GM12878 (cell line): ENCODE results near the gene C20orf144. TPM values are rescaled to one million over a fixed set of nuclear protein-coding genes. Genes with fewer than 3 reads are reported as not detected.

Experiments
- ATAC-seq: fragments of 200-7000 bp; cut with Tn5 transposase; 3 replicates; pipeline ENCODE4 v1.9.1; 2020; ENCODE audit warnings: mild to moderate bottlenecking, moderate library complexity
- BruUV-seq: library from RNA; stranded (reverse); fragments of 400-500 nt; replicated peaks from 2 replicates; lab custom pipeline; 2021; lab: Mats Ljungman, UMichigan
- CTCF ChIA-PET: fragments of 300-600 bp; sonication (Branson Sonifier 250); formaldehyde crosslinking; extraction: SDS; loops from one replicate; lab custom pipeline; 2021; ENCODE audit warnings: inconsistent platforms; lab: Yijun Ruan, JAX
- POLR2A ChIA-PET: fragments of 350-600 bp; formaldehyde crosslinking; extraction: SDS; loops from one replicate; lab custom pipeline; 2021; ENCODE audit warnings: inconsistent platforms; lab: Charles Lee
- RAD21 ChIA-PET: fragments of 300-600 bp; sonication (Branson Sonifier 250); formaldehyde crosslinking; loops from one replicate; lab custom pipeline; 2023; ENCODE audit warnings: antibody characterized with exemption; ENCODE audit not compliant: unreplicated experiment; lab: Charles Lee
- SMC1A ChIA-PET: fragments of 300-600 bp; sonication (Branson Sonifier 250); formaldehyde crosslinking; loops from one replicate; lab custom pipeline; 2023; ENCODE audit not compliant: unreplicated experiment, uncharacterized antibody; lab: Charles Lee
- DNase-seq: peaks from one replicate; pipeline ENCODE4 v3.0.0-alpha.2; 2011; ENCODE audit warnings: low read depth, low spot score
- FAIRE-seq: peaks from 3 replicates; lab custom pipeline; 2011; peaks lifted over from hg19 to GRCh38; lab: Jason Lieb, UNC
- H2AFZ ChIP-seq: 2 replicates; pipeline ENCODE4 v1.6.0; 2011; ENCODE audit warnings: low read depth, low read length, control low read depth; ENCODE audit not compliant: control insufficient read depth
- H3K27ac ChIP-seq: 2 replicates; pipeline ENCODE4 v1.5.1; 2011; ENCODE audit warnings: control low read depth; ENCODE audit not compliant: control insufficient read depth, insufficient read depth
- H3K27me3 ChIP-seq, 2 experiments: replicated peaks in 1 of 2; 2 replicates each; pipeline versions ENCODE4 v1.6.0 to v1.6.1; 2011; ENCODE audit warnings: low read length in 1 of 2; ENCODE audit not compliant: control insufficient read depth in 2 of 2, insufficient read depth in 2 of 2
- H3K36me3 ChIP-seq, 2 experiments: 2 replicates each; pipeline ENCODE4 v1.5.1; 2011; ENCODE audit warnings: low read length in 1 of 2; ENCODE audit not compliant: control insufficient read depth in 2 of 2, insufficient read depth in 2 of 2
- H3K4me1 ChIP-seq: 2 replicates; pipeline ENCODE4 v1.6.1; 2011; ENCODE audit warnings: mild to moderate bottlenecking, low read length, moderate library complexity, mixed read lengths; ENCODE audit not compliant: control insufficient read depth, insufficient read depth
- H3K4me2 ChIP-seq: 2 replicates; pipeline ENCODE4 v1.6.0; 2011; ENCODE audit warnings: control low read depth; ENCODE audit not compliant: control insufficient read depth, insufficient read depth
- H3K4me3 ChIP-seq: fragments of 200-600 bp; sonication (generic); 2 replicates; pipeline ENCODE4 v1.5.1; 2016
- H3K79me2 ChIP-seq: 2 replicates; pipeline ENCODE4 v1.6.0; 2011; ENCODE audit warnings: low read length; ENCODE audit not compliant: control insufficient read depth, insufficient read depth
- H3K9ac ChIP-seq: 2 replicates; pipeline ENCODE4 v1.8.0; 2011; ENCODE audit warnings: low read length, control low read depth, mixed read lengths; ENCODE audit not compliant: control insufficient read depth, insufficient read depth
- H3K9me3 ChIP-seq: replicated peaks from 3 replicates; pipeline ENCODE4 v1.5.1; 2011; ENCODE audit warnings: mild to moderate bottlenecking, low read length; ENCODE audit not compliant: control insufficient read depth, insufficient read depth
- H4K20me1 ChIP-seq: 2 replicates; pipeline ENCODE4 v1.6.0; 2011; ENCODE audit not compliant: control insufficient read depth, insufficient read depth
- CBFB ChIP-seq: IDR thresholded peaks from 2 replicates; pipeline ENCODE4 v1.6.1; 2016; ENCODE audit warnings: antibody characterized with exemption, low read depth
- IRF4 ChIP-seq: IDR thresholded peaks from 2 replicates; pipeline ENCODE4 v1.6.1; 2011; ENCODE audit warnings: low read depth, low read length
- JUNB ChIP-seq: IDR thresholded peaks from 2 replicates; pipeline ENCODE4 v1.6.1; 2016; ENCODE audit warnings: antibody characterized with exemption, mild to moderate bottlenecking
- NRF1 ChIP-seq: conservative IDR thresholded peaks from 2 replicates; pipeline ENCODE4 v1.6.1; 2011; ENCODE audit warnings: mild to moderate bottlenecking, low read depth, low read length, improper control_type of control experiment
- POLR2A ChIP-seq: IDR thresholded peaks from 2 replicates; pipeline ENCODE4 v1.6.1; 2011; ENCODE audit warnings: low read depth, mild to moderate bottlenecking, low read length
- REST ChIP-seq: IDR thresholded peaks from 2 replicates; pipeline ENCODE4 v1.6.1; 2012; ENCODE audit warnings: mild to moderate bottlenecking, low read depth, low read length
- SP1 ChIP-seq: IDR thresholded peaks from one replicate; pipeline ENCODE4 v1.6.1; 2011; ENCODE audit warnings: low read depth, low read length
- SREBF1 ChIP-seq: IDR thresholded peaks from 2 replicates; pipeline ENCODE4 v1.6.1; 2012; ENCODE audit warnings: mild to moderate bottlenecking, low read length
- STAT1 ChIP-seq: fragments of 450-650 bp; conservative IDR thresholded peaks from 2 replicates; pipeline ENCODE4 v1.6.1; 2014; ENCODE audit warnings: antibody characterized with exemption, mild to moderate bottlenecking
- TCF3 ChIP-seq: IDR thresholded peaks from 2 replicates; pipeline ENCODE4 v1.6.1; 2012; ENCODE audit warnings: low read depth, mild to moderate bottlenecking, low read length, borderline replicate concordance; ENCODE audit not compliant: insufficient read depth
- WRNIP1 ChIP-seq: IDR thresholded peaks from 2 replicates; pipeline ENCODE4 v1.6.1; 2011; ENCODE audit warnings: low read depth, low read length, improper control_type of control experiment, borderline replicate concordance
- ZNF207 ChIP-seq: fragments of 450-650 bp; IDR thresholded peaks from 2 replicates; pipeline ENCODE4 v1.6.1; 2014; ENCODE audit warnings: antibody characterized with exemption, mild to moderate bottlenecking, borderline replicate concordance
- WGBS: methylation state at CpG from one replicate; pipeline ENCODE4 v1.1.6; 2016; ENCODE audit warnings: low lambda C conversion rate; ENCODE audit not compliant: insufficient replicate concordance, insufficient coverage; ENCODE audit errors: missing lambda C conversion rate; 5-methylcytosine and 5-hydroxymethylcytosine counted together
- in situ Hi-C: fragments of 300-500 bp; cut with MboI; formaldehyde crosslinking; loops from 9 replicates; pipeline ENCODE4 v1.14.3; 2018; ENCODE audit warnings: mixed read lengths
- intact Hi-C: fragments of 100-400 bp; cut with micrococcal nuclease; formaldehyde crosslinking; loops from one replicate; pipeline ENCODE4 v1.14.2; 2022; ENCODE audit not compliant: unreplicated experiment
- polyA plus RNA-seq, 11 experiments: library from polyadenylated mRNA; depleted of rRNA in 4 of 11; unstranded in 6 of 11; stranded (reverse) in 5 of 11; fragments of >200 nt; fragmentation: Nextera tagmentation in 4 of 11; fragmentation: Illumina TruSeq in 1 of 11; extraction: Ambion mirVana in 4 of 11; extraction: Trizol in 1 of 11; gene quantifications; 1 replicate in 1 of 11; 2 replicates in 10 of 11; pipeline versions ENCODE4 v1.2.1 to v1.2.3, GENCODE V29; 2011 to 2016; ENCODE audit warnings: inconsistent platforms in 2 of 11, missing spikeins in 2 of 11, low read depth in 1 of 11
- total RNA-seq, 4 experiments: library from RNA; depleted of rRNA in 3 of 4; stranded (reverse); fragments of >200 nt in 3 of 4; fragmentation: Illumina TruSeq in 1 of 4; extraction: Trizol in 1 of 4; gene quantifications; 2 replicates each; pipeline versions ENCODE4 v1.2.1 to v1.2.3, GENCODE V29; 2013 to 2021

The C20orf144 gene
- total and polyA plus RNA-seq, 10 of the 15 experiments (the other 5 are each of a cell fraction or from before 2014, with no cell fraction given): 0.04 to 0.62 (median 0.23) TPM; not detected in 2

- TF ChIP-seq CBFB: no peak
- no peak for TF ChIP-seq SP1
These were observed 12.9 kb upstream of the C20orf144 start (continued) for GRCh38 chr20:33649201-33649681.

- no peak overlapping the region for H3K9ac ChIP-seq
- ChIA-PET POLR2A (no interaction called here), RAD21 (no interaction called here), CTCF (interaction anchor here (5.6 kb wide), 1 partner anchor 17 kb away, joined by 41 read pairs; the partner anchor contains the start of gene ACTL10), SMC1A (interaction anchor here (0.9 kb wide), 1 partner anchor 54 kb away, joined by 3 read pairs; no protein-coding TSS in a partner anchor)
- peaks cover 0 to 2% of the 10 kb centered on the region in 2 experiments; a peak in 2 of 4 replicates for H3K27me3 ChIP-seq
- in situ Hi-C loops: loop anchor here (5.0 kb wide), 1 partner anchor 198 kb away; no protein-coding TSS in a partner anchor
- H3K4me2 ChIP-seq: no peak overlapping the region
- no peaks in the 10 kb centered on the region for H3K36me3 ChIP-seq
- no TSS peak for BruUV-seq
- intact Hi-C loops: loop anchor here (5.0 kb wide), 1 partner anchor 133 kb away; no protein-coding TSS in a partner anchor
- ATAC-seq (no peak), FAIRE-seq (no peak), DNase-seq (no peak)
- no peak for TF ChIP-seq TCF3
- TF ChIP-seq WRNIP1: no peak
- TF ChIP-seq POLR2A: no peak
- no peak for TF ChIP-seq SREBF1
- TF ChIP-seq JUNB: no peak
- TF ChIP-seq REST: no peak
- no peak for TF ChIP-seq ZNF207
- no peak for TF ChIP-seq IRF4
- no peak for TF ChIP-seq NRF1
- no peak for TF ChIP-seq STAT1
- H3K4me3 ChIP-seq: no peak overlapping the region
- no peaks in the 10 kb centered on the region for H3K9me3 ChIP-seq
- H2AFZ ChIP-seq: no peak overlapping the region
- H3K79me2 ChIP-seq: no peaks in the 10 kb centered on the region
- WGBS: 93% methylated on average over 11 of the region's 11 CpGs
- no peak overlapping the region for H3K27ac ChIP-seq
- peaks cover 4% of the 10 kb centered on the region; the same call in 1 of the 2 replicates for H4K20me1 ChIP-seq
- H3K4me1 ChIP-seq: peaks cover 38% of the 10 kb centered on the region
These were observed 11.9 kb upstream of the C20orf144 start for GRCh38 chr20:33650111-33650752.
